Osteoblast (primary cell): ENCODE data around the gene THEM5. TPM values are rescaled to one million over a fixed set of nuclear protein-coding genes. Genes with fewer than 3 reads are reported as not detected.

Experiments used
- DNase-seq: peaks from one replicate; pipeline ENCODE4 v3.0.0; 2011; ENCODE audit warnings: low spot score, mixed read lengths; ENCODE audit not compliant: insufficient read length; ENCODE audit errors: missing footprints
- H2AFZ ChIP-seq: 2 replicates; pipeline ENCODE4 v1.6.0; 2011; ENCODE audit warnings: mild to moderate bottlenecking, low read length
- H3K27ac ChIP-seq: 2 replicates; pipeline ENCODE4 v1.5.1; 2011; ENCODE audit warnings: mild to moderate bottlenecking, low read depth, low read length, moderate library complexity
- H3K27me3 ChIP-seq: 2 replicates; pipeline ENCODE4 v1.6.0; 2012; ENCODE audit warnings: mild to moderate bottlenecking, control low read depth, inconsistent platforms, low read length, moderate library complexity; ENCODE audit not compliant: insufficient read depth
- H3K36me3 ChIP-seq: 2 replicates; pipeline ENCODE4 v1.5.1; 2011; ENCODE audit warnings: mild to moderate bottlenecking, low read length, control low read depth, moderate library complexity; ENCODE audit not compliant: insufficient read depth
- H3K4me1 ChIP-seq: 2 replicates; pipeline ENCODE4 v1.5.1; 2011; ENCODE audit warnings: mild to moderate bottlenecking, low read length, control low read depth, moderate library complexity; ENCODE audit not compliant: insufficient read depth
- H3K4me2 ChIP-seq: 2 replicates; pipeline ENCODE4 v1.6.0; 2011; ENCODE audit warnings: mild to moderate bottlenecking, low read length; ENCODE audit not compliant: insufficient read depth
- H3K4me3 ChIP-seq: fragments of 200-600 bp; sonication (generic); 3 replicates; pipeline ENCODE4 v1.5.1; 2012; ENCODE audit warnings: mild to moderate bottlenecking, low read length, inconsistent platforms; ENCODE audit not compliant: insufficient read depth
- H3K79me2 ChIP-seq: 2 replicates; pipeline ENCODE4 v1.6.0; 2012; ENCODE audit warnings: mild to moderate bottlenecking, low read length, control low read depth, inconsistent platforms; ENCODE audit not compliant: insufficient read depth
- H3K9me3 ChIP-seq: 2 replicates; pipeline ENCODE4 v1.5.1; 2011; ENCODE audit warnings: low read depth, low read length, control low read depth
- H4K20me1 ChIP-seq: 2 replicates; pipeline ENCODE4 v1.6.0; 2012; ENCODE audit warnings: mild to moderate bottlenecking, low read length, control low read depth; ENCODE audit not compliant: insufficient read depth
- total RNA-seq: library from RNA; depleted of rRNA; stranded (reverse); fragments of >200 nt; gene quantifications from 2 replicates; pipeline ENCODE4 v1.2.3, GENCODE V29; 2012
- TF ChIP-seq, protein P1 (sequence below): IDR thresholded peaks from 2 replicates; pipeline ENCODE4 v1.5.1; 2011; ENCODE audit warnings: mild to moderate bottlenecking, low read depth, low read length, moderate library complexity; ENCODE audit errors: extremely low read depth

Gene THEM5
- total RNA-seq, 1 donor: not detected

DNA sequence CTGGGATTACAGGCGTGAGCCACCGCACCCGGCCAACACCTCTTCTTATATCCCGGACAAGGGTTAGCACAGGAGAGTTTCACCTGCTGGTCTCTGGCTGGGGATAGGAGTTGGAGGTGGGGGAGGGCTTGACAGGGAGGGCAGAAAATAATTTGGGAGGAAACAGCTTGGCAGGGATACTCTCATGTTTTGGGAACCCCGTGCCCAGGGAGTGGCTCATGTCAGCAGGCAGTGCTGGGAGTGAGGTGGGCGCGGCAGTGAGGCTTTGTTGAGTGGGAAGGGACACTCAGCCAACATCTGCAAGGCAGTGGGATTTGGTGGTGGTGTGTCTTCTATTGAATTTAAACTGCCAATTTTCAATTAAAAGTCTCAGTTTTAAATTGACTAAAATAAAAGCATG, 1.1 kb upstream of the THEM5 start:
- Histone ChIP-seq H3K36me3 (no peaks in the 10 kb centered on the region), H3K79me2 (no peaks in the 10 kb centered on the region), H3K4me2 (no peak overlapping the region), H2AFZ (no peak overlapping the region), H3K27ac (no peak overlapping the region), H3K27me3 (peaks cover 28% of the 10 kb centered on the region), H4K20me1 (no peaks in the 10 kb centered on the region), H3K9me3 (no peaks in the 10 kb centered on the region), H3K4me3 (no peak overlapping the region), H3K4me1 (no peaks in the 10 kb centered on the region)
- peak; percentile 30 for DNase-seq
- TF ChIP-seq, protein P1, sequence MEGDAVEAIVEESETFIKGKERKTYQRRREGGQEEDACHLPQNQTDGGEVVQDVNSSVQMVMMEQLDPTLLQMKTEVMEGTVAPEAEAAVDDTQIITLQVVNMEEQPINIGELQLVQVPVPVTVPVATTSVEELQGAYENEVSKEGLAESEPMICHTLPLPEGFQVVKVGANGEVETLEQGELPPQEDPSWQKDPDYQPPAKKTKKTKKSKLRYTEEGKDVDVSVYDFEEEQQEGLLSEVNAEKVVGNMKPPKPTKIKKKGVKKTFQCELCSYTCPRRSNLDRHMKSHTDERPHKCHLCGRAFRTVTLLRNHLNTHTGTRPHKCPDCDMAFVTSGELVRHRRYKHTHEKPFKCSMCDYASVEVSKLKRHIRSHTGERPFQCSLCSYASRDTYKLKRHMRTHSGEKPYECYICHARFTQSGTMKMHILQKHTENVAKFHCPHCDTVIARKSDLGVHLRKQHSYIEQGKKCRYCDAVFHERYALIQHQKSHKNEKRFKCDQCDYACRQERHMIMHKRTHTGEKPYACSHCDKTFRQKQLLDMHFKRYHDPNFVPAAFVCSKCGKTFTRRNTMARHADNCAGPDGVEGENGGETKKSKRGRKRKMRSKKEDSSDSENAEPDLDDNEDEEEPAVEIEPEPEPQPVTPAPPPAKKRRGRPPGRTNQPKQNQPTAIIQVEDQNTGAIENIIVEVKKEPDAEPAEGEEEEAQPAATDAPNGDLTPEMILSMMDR: no peak

DNA sequence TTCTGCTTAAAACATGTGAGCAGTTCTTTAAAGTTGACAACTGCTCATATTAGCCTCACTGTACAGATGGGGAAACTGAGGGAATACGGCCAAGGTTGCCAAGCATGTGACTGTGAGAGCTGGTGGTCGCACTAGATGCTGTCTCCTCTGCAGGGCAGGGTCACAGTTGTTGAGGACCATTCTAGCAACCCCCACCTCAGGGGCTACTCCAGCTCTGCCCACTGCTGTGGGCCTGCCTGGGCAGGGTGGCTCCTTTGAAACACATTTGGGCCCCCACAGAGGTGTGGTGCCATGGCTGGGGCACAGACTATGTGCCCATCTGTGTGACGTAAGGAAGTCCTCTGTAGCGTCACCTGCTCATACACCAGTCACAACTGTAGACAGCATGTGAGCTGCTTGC, 779 bp downstream of the THEM5 start:
- Histone ChIP-seq H3K9me3 (no peaks in the 10 kb centered on the region), H3K4me1 (no peaks in the 10 kb centered on the region), H3K79me2 (no peaks in the 10 kb centered on the region), H2AFZ (no peak overlapping the region), H3K4me3 (no peak overlapping the region), H4K20me1 (no peaks in the 10 kb centered on the region), H3K27ac (no peak overlapping the region), H3K27me3 (peaks cover 44% of the 10 kb centered on the region), H3K36me3 (no peaks in the 10 kb centered on the region), H3K4me2 (no peak overlapping the region)
- DNase-seq: peak; percentile 47
- TF ChIP-seq, protein P1: no peak

DNA sequence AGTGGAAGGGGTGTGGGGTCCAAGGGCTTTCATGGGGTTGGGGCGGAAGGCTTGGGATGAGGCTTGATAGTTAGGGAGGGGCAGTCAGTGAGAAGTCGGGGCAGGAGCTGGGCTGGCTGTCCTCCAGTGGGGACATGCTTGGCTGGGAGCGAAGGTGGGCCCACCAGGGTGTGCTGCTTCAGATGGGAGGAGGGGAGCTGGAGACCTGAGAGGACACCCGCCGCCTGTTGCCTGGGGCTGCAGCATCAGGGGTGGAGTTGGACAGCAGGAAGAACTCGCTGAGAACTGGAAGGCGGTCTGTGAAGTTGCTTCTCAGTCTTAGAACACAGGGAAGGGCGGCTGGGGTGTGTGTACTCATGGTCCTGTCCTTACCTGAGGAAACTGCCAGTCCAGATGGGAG, 1.6 kb downstream of the THEM5 start:
- peak; percentile 38 for DNase-seq
- TF ChIP-seq, protein P1: no peak
- Histone ChIP-seq H2AFZ (no peak overlapping the region), H3K4me1 (no peaks in the 10 kb centered on the region), H4K20me1 (no peaks in the 10 kb centered on the region), H3K79me2 (no peaks in the 10 kb centered on the region), H3K27ac (no peak overlapping the region), H3K36me3 (no peaks in the 10 kb centered on the region), H3K4me3 (no peak overlapping the region), H3K27me3 (peaks cover 44% of the 10 kb centered on the region), H3K9me3 (no peaks in the 10 kb centered on the region), H3K4me2 (no peak overlapping the region)

DNA sequence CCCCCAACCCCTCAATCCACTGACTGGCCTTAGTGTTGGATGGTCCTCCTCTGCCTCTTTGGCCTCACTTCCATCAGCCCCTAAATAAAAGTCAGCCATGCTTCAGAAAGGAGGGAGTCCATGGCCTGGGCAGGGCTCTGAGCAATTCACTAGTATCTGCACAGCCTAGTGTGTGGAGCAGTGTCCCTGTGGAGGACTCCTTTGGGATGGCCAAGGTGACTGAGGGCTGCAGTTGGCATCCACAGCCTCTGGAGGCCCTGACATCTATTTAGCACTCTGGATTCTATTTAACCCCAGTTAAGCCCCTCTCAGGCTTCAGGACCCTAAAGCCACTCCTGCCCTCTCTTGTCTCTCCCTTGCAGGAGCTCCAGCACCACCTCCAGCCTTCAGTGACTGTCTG, 3.6 kb downstream of the THEM5 start:
- H2AFZ ChIP-seq: no peak overlapping the region
- TF ChIP-seq, protein P1: no peak
- peaks cover 44% of the 10 kb centered on the region for H3K27me3 ChIP-seq
- peak; percentile 34 for DNase-seq
- no peaks in the 10 kb centered on the region for H4K20me1 ChIP-seq
- peaks cover 9% of the 10 kb centered on the region for H3K4me1 ChIP-seq
- no peaks in the 10 kb centered on the region for H3K36me3 ChIP-seq
- H3K4me2 ChIP-seq: no peak overlapping the region
- H3K4me3 ChIP-seq: no peak overlapping the region
- no peak overlapping the region for H3K27ac ChIP-seq
- H3K9me3 ChIP-seq: no peaks in the 10 kb centered on the region
- no peaks in the 10 kb centered on the region for H3K79me2 ChIP-seq
